GM12875 (cell line): ENCODE results near the gene FGF21.
A peak's percentile ranks its signal among the peaks of the same experiment; 100 is the strongest.

Source experiments
- H3K4me3 ChIP-seq: one replicate; pipeline ENCODE4 v1.5.1; 2011; ENCODE audit warnings: low read depth, low read length, control low read depth
- TF ChIP-seq, protein P1 (sequence below): IDR thresholded peaks from 2 replicates; pipeline ENCODE4 v1.5.1; 2011; ENCODE audit warnings: low read depth, mild to moderate bottlenecking, control low read depth, inconsistent platforms, low read length, moderate library complexity, borderline replicate concordance; ENCODE audit not compliant: insufficient read depth

FGF21 gene, protein sequence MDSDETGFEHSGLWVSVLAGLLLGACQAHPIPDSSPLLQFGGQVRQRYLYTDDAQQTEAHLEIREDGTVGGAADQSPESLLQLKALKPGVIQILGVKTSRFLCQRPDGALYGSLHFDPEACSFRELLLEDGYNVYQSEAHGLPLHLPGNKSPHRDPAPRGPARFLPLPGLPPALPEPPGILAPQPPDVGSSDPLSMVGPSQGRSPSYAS

DNA sequence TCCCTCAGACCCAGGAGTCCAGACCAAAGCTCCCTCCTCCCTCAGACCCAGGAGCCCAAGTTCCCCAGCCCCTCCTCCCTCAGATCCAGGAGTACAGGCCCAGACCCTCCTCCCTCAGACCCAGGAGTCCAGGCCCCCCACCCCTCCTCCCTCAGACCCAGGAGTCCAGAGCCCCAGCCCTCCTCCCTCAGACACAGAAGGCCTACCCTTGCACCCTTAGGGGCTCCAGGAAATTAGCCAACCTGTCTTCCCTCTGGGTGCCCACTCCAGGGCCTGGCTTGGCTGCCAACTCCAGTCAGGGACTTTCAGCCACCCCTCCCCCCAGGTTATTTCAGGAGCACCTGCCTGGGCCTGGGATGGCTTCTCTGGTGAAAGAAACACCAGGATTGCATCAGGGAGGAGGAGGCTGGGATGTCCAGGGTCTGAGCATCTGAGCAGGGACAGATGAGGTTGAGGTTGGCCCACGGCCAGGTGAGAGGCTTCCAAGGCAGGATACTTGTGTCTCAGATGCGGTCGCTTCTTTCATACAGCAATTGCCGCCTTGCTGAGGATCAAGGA, at the start of gene FGF21:
FGF21 (plus strand) TSS at position 441 of the 558 bp plus-strand sequence. CDS start 713 bp downstream, outside the sequence.
- H3K4me3 ChIP-seq = no peak within 1 kb of the TSS
- TF ChIP-seq, protein P1, sequence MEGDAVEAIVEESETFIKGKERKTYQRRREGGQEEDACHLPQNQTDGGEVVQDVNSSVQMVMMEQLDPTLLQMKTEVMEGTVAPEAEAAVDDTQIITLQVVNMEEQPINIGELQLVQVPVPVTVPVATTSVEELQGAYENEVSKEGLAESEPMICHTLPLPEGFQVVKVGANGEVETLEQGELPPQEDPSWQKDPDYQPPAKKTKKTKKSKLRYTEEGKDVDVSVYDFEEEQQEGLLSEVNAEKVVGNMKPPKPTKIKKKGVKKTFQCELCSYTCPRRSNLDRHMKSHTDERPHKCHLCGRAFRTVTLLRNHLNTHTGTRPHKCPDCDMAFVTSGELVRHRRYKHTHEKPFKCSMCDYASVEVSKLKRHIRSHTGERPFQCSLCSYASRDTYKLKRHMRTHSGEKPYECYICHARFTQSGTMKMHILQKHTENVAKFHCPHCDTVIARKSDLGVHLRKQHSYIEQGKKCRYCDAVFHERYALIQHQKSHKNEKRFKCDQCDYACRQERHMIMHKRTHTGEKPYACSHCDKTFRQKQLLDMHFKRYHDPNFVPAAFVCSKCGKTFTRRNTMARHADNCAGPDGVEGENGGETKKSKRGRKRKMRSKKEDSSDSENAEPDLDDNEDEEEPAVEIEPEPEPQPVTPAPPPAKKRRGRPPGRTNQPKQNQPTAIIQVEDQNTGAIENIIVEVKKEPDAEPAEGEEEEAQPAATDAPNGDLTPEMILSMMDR = no peak

DNA sequence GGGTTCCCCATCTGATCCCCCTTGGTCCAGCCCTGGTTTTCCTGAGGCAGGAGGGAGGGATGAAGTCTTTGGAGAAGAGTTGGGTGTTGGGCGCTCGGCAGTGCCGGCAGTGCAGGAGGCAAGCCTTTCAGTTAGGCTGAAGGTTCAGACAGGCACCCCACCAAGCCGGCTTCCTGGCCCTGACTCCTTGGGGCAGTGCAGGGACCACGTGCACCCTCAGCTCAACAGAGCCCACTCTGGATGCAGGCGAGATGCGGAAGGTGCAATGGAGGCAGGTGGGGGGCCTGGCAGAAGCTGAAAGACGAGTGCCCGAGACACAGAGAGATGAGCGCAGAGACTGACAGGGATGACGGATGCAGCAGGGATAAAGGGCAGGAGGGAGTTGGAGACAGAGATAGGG, 46.9 kb upstream of the FGF21 start:
- TF ChIP-seq, protein P1 = no peak
- no peak overlapping the region for H3K4me3 ChIP-seq

DNA sequence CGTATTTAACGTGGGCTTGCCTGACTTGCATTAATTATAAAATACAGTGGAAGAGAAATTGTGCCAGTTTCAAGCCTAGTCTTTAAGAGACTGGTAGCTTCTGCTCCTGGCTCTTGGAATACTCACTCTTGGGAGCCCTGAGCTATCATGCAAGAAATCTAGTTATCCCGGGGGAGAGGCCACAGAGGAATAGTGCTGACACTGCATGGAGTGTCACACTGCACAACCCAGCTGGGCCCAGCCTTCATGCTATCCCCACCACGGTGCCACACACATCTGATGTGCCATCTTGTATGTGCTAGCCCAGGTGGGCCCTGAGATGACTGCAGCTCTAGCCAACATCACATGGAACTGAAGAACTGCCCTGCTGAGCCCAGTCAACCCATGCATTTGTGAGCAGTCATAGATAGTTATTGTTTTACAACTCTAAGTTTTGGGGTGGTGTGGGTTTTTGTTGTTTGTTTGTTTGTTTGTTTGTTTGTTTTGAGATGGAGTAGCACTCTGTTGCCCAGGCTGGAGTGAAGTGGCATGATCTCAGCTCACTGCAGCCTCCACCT, 44.1 kb upstream of the FGF21 start:
- no peak overlapping the region for H3K4me3 ChIP-seq
- TF ChIP-seq, protein P1 = no peak

DNA sequence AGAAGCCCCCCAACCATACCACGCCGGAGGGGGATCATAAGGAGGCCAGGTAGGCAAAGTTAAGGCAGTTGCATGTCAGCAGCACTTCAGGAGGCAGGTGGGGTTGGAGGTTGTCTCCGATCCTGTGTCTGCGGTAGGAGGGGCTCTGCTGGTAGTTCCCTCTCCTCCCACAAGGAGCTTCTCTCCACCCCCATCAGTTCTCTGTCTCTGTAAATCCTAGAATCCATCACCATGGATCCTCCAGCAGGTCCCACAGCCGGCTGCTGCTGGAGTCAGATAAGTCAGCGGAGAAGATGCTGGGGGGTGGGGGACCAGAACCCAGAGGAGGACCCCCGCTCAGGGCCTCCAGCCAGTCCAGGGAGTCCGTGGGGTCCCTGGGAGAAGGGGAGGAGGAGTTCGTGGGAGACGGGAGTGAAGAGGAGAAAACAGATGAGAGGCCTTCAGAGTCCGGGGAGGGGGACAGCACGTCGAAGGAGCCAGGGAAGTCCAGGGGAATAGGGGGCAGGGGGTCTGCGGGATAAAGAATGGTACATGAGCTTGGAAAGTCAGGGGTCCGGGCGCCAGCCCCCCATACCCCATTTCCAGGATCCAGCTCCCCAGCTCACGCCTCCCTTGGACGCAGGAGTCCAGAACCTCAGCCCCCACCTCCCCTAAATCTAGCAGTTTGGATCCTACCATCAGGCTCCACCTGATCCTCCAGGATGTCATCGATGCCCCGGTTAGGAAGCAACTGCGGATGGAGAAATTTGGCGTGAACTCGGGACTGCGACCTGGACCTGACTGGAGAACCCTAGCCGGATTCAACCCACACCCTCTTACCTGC, 42.1 kb upstream of the FGF21 start:
- TF ChIP-seq, protein P1 = no peak; the same call in 1 of the 2 replicates
- H3K4me3 ChIP-seq = peak overlapping the region; percentile 58

DNA sequence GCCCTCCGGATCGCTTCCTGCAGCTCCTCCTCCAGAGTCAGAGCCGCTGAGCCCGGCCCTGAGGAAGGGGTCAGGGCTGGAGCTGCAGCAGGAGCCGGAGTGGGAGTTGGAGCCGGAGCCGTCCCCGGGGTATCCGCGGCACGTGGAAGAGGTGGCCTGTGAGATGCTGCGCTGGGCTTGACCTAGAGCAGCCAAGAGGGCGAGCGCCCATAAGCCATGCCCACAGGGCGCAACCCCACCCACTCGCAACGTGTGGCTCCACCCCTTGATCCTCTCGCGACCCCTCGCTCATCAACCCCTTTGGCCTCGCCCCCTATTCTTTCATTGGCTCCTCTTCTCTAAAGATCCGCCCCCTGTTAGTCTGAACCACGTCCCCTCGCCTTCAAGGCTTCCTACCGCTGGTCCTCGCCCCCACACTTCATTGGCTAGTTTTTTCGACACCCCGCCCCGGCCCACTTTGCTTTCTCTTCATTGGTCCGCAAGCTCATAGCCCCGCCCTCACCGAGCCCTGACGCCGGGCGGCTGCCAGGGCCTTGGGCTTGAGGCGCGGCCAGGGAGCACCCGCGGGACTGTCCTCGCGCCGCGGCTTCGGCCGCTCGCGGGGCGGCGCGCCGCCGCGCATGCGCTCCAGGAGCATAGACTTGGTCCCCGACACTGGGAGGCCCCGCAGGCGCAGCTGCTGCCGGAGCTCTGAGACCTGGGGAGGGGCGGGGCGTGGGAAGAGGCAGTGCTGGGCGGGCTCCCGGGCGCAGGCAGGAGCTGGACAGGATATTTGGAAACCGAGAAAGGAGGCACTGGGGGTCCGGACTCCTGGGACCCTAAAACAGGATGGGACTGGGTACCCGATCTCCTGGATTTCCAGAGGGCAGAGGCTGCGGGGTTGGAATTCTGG, 41.2 kb upstream of the FGF21 start:
- TF ChIP-seq, protein P1 = no peak
- H3K4me3 ChIP-seq = peak overlapping the region; percentile 58

DNA sequence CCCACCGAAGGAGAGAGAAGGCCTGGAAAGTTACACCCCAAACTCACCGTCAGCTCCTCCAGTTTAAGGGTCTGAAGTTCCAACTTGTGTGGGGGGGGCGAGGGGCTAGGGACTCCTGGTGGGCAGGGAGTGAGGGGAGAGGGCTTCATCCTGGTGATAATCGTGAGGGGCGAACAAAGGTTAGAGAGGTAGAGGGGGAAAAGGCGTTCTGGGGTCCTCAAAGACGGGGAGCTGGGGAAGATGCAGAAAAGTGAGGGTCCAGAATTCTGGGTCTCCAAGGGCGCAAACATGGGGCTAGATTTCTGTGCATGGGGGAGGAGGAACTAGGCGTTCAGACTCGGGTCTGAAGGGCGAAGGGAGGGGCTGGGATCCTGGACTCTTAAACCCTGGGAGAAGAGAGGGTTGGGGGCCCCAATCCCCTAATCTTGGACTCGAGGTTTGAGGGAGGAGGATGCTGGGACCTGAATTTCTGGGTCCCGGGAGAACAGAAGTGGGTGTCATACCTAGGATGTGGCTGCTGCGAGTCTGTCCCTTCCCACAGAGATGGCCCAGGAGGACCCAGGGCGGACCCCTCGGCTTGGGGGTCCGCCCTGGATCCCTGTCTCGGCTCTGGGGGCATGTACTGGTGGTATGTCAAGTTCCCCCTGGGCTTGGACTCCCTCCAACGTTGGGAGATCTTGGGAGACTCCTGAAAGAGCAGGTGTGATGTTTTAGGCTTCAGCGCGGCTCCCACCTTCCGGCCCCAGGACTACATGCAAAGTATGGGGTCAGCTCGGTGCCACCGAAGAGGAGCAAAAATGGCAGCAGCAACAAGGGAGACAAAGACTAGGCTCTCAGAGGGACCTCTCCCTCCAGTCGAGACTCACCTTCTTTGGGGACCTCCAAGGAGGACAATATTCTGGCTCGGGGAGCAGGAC, 40.3 kb upstream of the FGF21 start:
- peak overlapping the region; percentile 57 for H3K4me3 ChIP-seq
- TF ChIP-seq, protein P1 = no peak
